GM12865 (cell line): Measurements from ENCODE around the gene SNX27.
"Not testable (repeated sequence)": the region's sequence is repeated elsewhere in the genome, so short reads cannot be mapped to it uniquely, and the experiment has no call there.

ENCODE experiments used
- DNase-seq: peaks from one replicate; pipeline ENCODE4 v3.0.0; 2010; ENCODE audit warnings: low read depth
- H3K4me3 ChIP-seq: 2 replicates; pipeline ENCODE4 v1.5.1; 2011; ENCODE audit warnings: mild to moderate bottlenecking, low read depth, low read length, control low read depth
- CTCF ChIP-seq: IDR thresholded peaks from 2 replicates; pipeline ENCODE4 v1.5.1; 2011; ENCODE audit warnings: low read length, control low read depth, low read depth, inconsistent platforms; ENCODE audit not compliant: insufficient read depth; ENCODE audit errors: missing control alignments

Gene SNX27

GRCh38 chr1:151653397-151653796 lies 41.5 kb downstream of the SNX27 start:
- DNase-seq, result no peak
- no peak for TF ChIP-seq CTCF
- no peak overlapping the region for H3K4me3 ChIP-seq

GRCh38 chr1:151655371-151655770 lies 43.5 kb downstream of the SNX27 start:
- no peak for TF ChIP-seq CTCF
- DNase-seq, result no peak

GRCh38 chr1:151661751-151662150 lies 49.9 kb downstream of the SNX27 start:
- no peak for TF ChIP-seq CTCF
- peak; percentile 8 for DNase-seq
- H3K4me3 ChIP-seq, result no peak overlapping the region

More at GRCh38 chr1:151655371-151655770, 43.5 kb downstream of the SNX27 start:
- H3K4me3 ChIP-seq, result no peak overlapping the region

- no peak overlapping the region for H3K4me3 ChIP-seq
- no peak for DNase-seq
- TF ChIP-seq CTCF, result no peak
These were observed 56.2 kb downstream of the SNX27 start for GRCh38 chr1:151668090-151668489.

- H3K4me3 ChIP-seq, DNase-seq: not testable (repeated sequence)
These were observed 58.3 kb downstream of the SNX27 start for GRCh38 chr1:151670036-151670675.

GRCh38 chr1:151673407-151673806 lies 61.6 kb downstream of the SNX27 start:
- TF ChIP-seq CTCF, result no peak
- no peak for DNase-seq
- no peak overlapping the region for H3K4me3 ChIP-seq

- no peak overlapping the region for H3K4me3 ChIP-seq
- TF ChIP-seq CTCF, result no peak
- peak; percentile 21 for DNase-seq
These were observed 68.5 kb downstream of the SNX27 start for GRCh38 chr1:151680391-151680790.

- no peak overlapping the region for H3K4me3 ChIP-seq
- no peak for TF ChIP-seq CTCF
- peak; percentile 46 for DNase-seq
These were observed 69.0 kb downstream of the SNX27 start for GRCh38 chr1:151680826-151681225.
